Esophagus muscularis mucosa (tissue), 3 donors: ENCODE data around the gene TMEM9.

ENCODE experiments used
- POLR2A ChIP-seq: fragments of 450-650 bp; IDR thresholded peaks from one replicate; pipeline ENCODE4 v1.6.1; 2017; ENCODE audit warnings: antibody characterized with exemption, moderate library complexity, mild to moderate bottlenecking, low read depth
- TF ChIP-seq, protein P1 (sequence below), 3 experiments: fragments of 200-600 bp in 2 of 3; fragments of 450-650 bp in 1 of 3; sonication (generic) in 2 of 3; IDR thresholded peaks; one replicate each; pipeline ENCODE4 v1.5.1; 2017 to 2019; ENCODE audit warnings: antibody characterized with exemption in 3 of 3, mild to moderate bottlenecking in 2 of 3, moderate library complexity in 1 of 3

GRCh38 chr1:201185123-201185453, 30.8 kb upstream of the TMEM9 start:
- TF ChIP-seq, protein P1, sequence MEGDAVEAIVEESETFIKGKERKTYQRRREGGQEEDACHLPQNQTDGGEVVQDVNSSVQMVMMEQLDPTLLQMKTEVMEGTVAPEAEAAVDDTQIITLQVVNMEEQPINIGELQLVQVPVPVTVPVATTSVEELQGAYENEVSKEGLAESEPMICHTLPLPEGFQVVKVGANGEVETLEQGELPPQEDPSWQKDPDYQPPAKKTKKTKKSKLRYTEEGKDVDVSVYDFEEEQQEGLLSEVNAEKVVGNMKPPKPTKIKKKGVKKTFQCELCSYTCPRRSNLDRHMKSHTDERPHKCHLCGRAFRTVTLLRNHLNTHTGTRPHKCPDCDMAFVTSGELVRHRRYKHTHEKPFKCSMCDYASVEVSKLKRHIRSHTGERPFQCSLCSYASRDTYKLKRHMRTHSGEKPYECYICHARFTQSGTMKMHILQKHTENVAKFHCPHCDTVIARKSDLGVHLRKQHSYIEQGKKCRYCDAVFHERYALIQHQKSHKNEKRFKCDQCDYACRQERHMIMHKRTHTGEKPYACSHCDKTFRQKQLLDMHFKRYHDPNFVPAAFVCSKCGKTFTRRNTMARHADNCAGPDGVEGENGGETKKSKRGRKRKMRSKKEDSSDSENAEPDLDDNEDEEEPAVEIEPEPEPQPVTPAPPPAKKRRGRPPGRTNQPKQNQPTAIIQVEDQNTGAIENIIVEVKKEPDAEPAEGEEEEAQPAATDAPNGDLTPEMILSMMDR (IDR thresholded peaks at IDR 0.05), result no peak
- TF ChIP-seq POLR2A, result no peak
